SK-N-SH (cell line): ENCODE data around the gene RALY. TPM values are rescaled to one million over a fixed set of nuclear protein-coding genes. Genes with fewer than 3 reads are reported as not detected.

Experiments used
- CTCF ChIA-PET: fragments of 300-600, 350-600 bp; formaldehyde crosslinking; extraction: SDS; loops from one replicate; lab custom pipeline; 2021; lab: Yijun Ruan, JAX
- POLR2A ChIA-PET: fragments of 350-600 bp; sonication (Branson Sonifier 250); formaldehyde crosslinking; extraction: SDS; loops from one replicate; lab custom pipeline; 2020; ENCODE audit warnings: antibody characterized with exemption, inconsistent platforms; lab: Yijun Ruan, JAX
- DNase-seq: peaks from one replicate; pipeline ENCODE4 v3.0.0; 2012
- H2AFZ ChIP-seq: fragments of 200-600 bp; sonication (generic); 2 replicates; pipeline ENCODE4 v1.8.1; 2016; ENCODE audit warnings: antibody characterized with exemption, mild to moderate bottlenecking, low read depth
- H3F3A ChIP-seq: fragments of 200-600 bp; sonication (generic); replicated peaks from 2 replicates; pipeline ENCODE3; 2016; ENCODE audit warnings: antibody characterized with exemption, mild to moderate bottlenecking; ENCODE audit not compliant: insufficient read depth
- H3K27ac ChIP-seq, 2 experiments: fragments of 200-500 bp in 1 of 2; fragments of 200-600 bp in 1 of 2; sonication (Bioruptor generic) in 1 of 2; sonication (generic), shearing (Covaris generic) in 1 of 2; 2 replicates each; pipeline versions ENCODE4 v1.5.1 to v1.6.1; 2014 to 2016; ENCODE audit warnings: low read depth in 2 of 2, inconsistent platforms in 1 of 2, low read length in 1 of 2, mild to moderate bottlenecking in 1 of 2, mixed read lengths in 1 of 2
- H3K27me3 ChIP-seq: fragments of 200-600 bp; sonication (generic), shearing (Covaris generic); 2 replicates; pipeline ENCODE4 v1.6.1; 2016; ENCODE audit warnings: mixed run types; ENCODE audit not compliant: insufficient read depth
- H3K36me3 ChIP-seq, 2 experiments: fragments of 200-500 bp in 1 of 2; fragments of 200-600 bp in 1 of 2; sonication (Bioruptor generic) in 1 of 2; sonication (generic) in 1 of 2; replicated peaks in 1 of 2; 2 replicates each; pipeline versions ENCODE3 to v1.5.1; 2014 to 2016; ENCODE audit warnings: low read length in 1 of 2, mild to moderate bottlenecking in 1 of 2; ENCODE audit not compliant: insufficient read depth in 2 of 2, control insufficient read depth in 1 of 2
- H3K4me1 ChIP-seq, 2 experiments: fragments of 200-500 bp in 1 of 2; fragments of 200-600 bp in 1 of 2; sonication (Bioruptor generic) in 1 of 2; sonication (generic), shearing (Covaris generic) in 1 of 2; 2 replicates each; pipeline versions ENCODE4 v1.5.1 to v1.6.1; 2014 to 2016; ENCODE audit warnings: low read depth in 1 of 2, low read length in 1 of 2, mixed run types in 1 of 2; ENCODE audit not compliant: insufficient read depth in 2 of 2, control insufficient read depth in 1 of 2
- H3K4me2 ChIP-seq: fragments of 200-600 bp; sonication (generic), shearing (Covaris generic); 2 replicates; pipeline ENCODE4 v1.6.1; 2017; ENCODE audit warnings: mixed run types
- H3K4me3 ChIP-seq, 2 experiments: fragments of 200-500 bp in 1 of 2; fragments of 200-600 bp in 1 of 2; sonication (Bioruptor generic) in 1 of 2; sonication (generic), shearing (Covaris generic) in 1 of 2; 2 replicates each; pipeline versions ENCODE4 v1.5.1 to v1.8.1; 2014 to 2016; ENCODE audit warnings: low read depth in 2 of 2, inconsistent platforms in 1 of 2, low read length in 1 of 2, mild to moderate bottlenecking in 1 of 2, mixed read lengths in 1 of 2, moderate library complexity in 1 of 2
- H3K79me2 ChIP-seq: fragments of 200-600 bp; sonication (generic); 2 replicates; pipeline ENCODE4 v1.8.1; 2017; ENCODE audit warnings: mild to moderate bottlenecking; ENCODE audit not compliant: insufficient read depth
- H3K9ac ChIP-seq: fragments of 200-600 bp; sonication (generic); 2 replicates; pipeline ENCODE4 v1.6.1; 2017; ENCODE audit warnings: mixed run types
- H3K9me2 ChIP-seq: fragments of 200-600 bp; sonication (generic); 2 replicates; pipeline ENCODE4 v1.6.1; 2017; ENCODE audit warnings: mixed run types
- H3K9me3 ChIP-seq: fragments of 200-600 bp; sonication (generic); 2 replicates; pipeline ENCODE4 v1.6.1; 2017; ENCODE audit warnings: mixed run types, mild to moderate bottlenecking, moderate library complexity
- H4K20me1 ChIP-seq: fragments of 200-600 bp; sonication (generic); 2 replicates; pipeline ENCODE4 v1.6.1; 2017; ENCODE audit warnings: mild to moderate bottlenecking, mixed run types; ENCODE audit not compliant: insufficient read depth
- CHD2 ChIP-seq: fragments of 150-350 bp; IDR thresholded peaks from 2 replicates; pipeline ENCODE4 v1.6.1; 2018; ENCODE audit warnings: low read length; ENCODE audit not compliant: partially characterized antibody
- FOXJ3 ChIP-seq: sonication (generic); formaldehyde crosslinking; IDR thresholded peaks from 2 replicates; pipeline ENCODE4 v1.5.1; 2020; ENCODE audit warnings: mild to moderate bottlenecking, missing genetic modification reagents
- NFIC ChIP-seq: IDR thresholded peaks from 2 replicates; pipeline ENCODE4 v1.4.0; 2012; ENCODE audit warnings: borderline replicate concordance
- RAD21 ChIP-seq: IDR thresholded peaks from 2 replicates; pipeline ENCODE4 v1.6.1; 2012; ENCODE audit warnings: mild to moderate bottlenecking, low read length
- RCOR1 ChIP-seq: fragments of 150-350 bp; IDR thresholded peaks from 2 replicates; pipeline ENCODE4 v1.6.1; 2017; ENCODE audit warnings: antibody characterized with exemption, low read length
- RFX5 ChIP-seq: IDR thresholded peaks from 2 replicates; pipeline ENCODE4 v1.6.1; 2012; ENCODE audit warnings: mild to moderate bottlenecking, improper control_type of control experiment, low read length
- RXRA ChIP-seq: IDR thresholded peaks from 2 replicates; pipeline ENCODE4 v1.4.0; 2012; ENCODE audit warnings: low read depth, mild to moderate bottlenecking, borderline replicate concordance
- TAF1 ChIP-seq: IDR thresholded peaks from 2 replicates; pipeline ENCODE4 v1.6.1; 2012; ENCODE audit warnings: low read depth, mild to moderate bottlenecking, low read length, moderate library complexity, borderline replicate concordance
- USF1 ChIP-seq: IDR thresholded peaks from 2 replicates; pipeline ENCODE4 v1.4.0; 2012; ENCODE audit warnings: low read depth, borderline replicate concordance
- USF2 ChIP-seq: fragments of 150-350 bp; IDR thresholded peaks from 2 replicates; pipeline ENCODE4 v1.6.1; 2017; ENCODE audit warnings: antibody characterized with exemption, low read length, low read depth, borderline replicate concordance
- YY1 ChIP-seq: IDR thresholded peaks from 2 replicates; pipeline ENCODE4 v1.4.0; 2012; ENCODE audit warnings: low read depth, mild to moderate bottlenecking
- WGBS: methylation state at CpG from one replicate; pipeline ENCODE4 v1.1.6; 2017; ENCODE audit warnings: low lambda C conversion rate; 5-methylcytosine and 5-hydroxymethylcytosine counted together
- polyA plus RNA-seq, 3 experiments: library from polyadenylated mRNA; depleted of rRNA; stranded (reverse); fragments of >200 nt; gene quantifications; 2 replicates each; pipeline ENCODE4 v1.2.3, GENCODE V29; 2012
- TF ChIP-seq, protein P1 (sequence below): IDR thresholded peaks from 2 replicates; pipeline ENCODE4 v1.6.1; 2012; ENCODE audit warnings: mild to moderate bottlenecking, low read depth, low read length, moderate library complexity

RALY gene
- polyA plus RNA-seq, 1 of the 3 experiments (the other 2 are of a cell fraction) = 130 TPM

GRCh38 chr20:33944914-33945313 lies 48.8 kb upstream of the RALY start:
- WGBS = 47% methylated on average over 5 of the region's 5 CpGs
- Histone ChIP-seq H3K27me3 (no peaks in the 10 kb centered on the region), H3K27ac (no peak overlapping the region), H3K9ac (no peak overlapping the region), H3K4me3 (no peak overlapping the region), H3K9me2 (no peaks in the 10 kb centered on the region), H3K4me1 (no peaks in the 10 kb centered on the region), H4K20me1 (no peaks in the 10 kb centered on the region), H3F3A (no peaks in the 10 kb centered on the region), H3K4me2 (no peak overlapping the region), H2AFZ (no peak overlapping the region), H3K36me3 (no peaks in the 10 kb centered on the region), H3K9me3 (no peaks in the 10 kb centered on the region), H3K79me2 (no peaks in the 10 kb centered on the region)
- no peak for DNase-seq
- CTCF ChIA-PET = interaction anchor here (1.1 kb wide), 1 partner anchor 9 kb away, joined by 3 read pairs; no protein-coding TSS in a partner anchor
- TF ChIP-seq FOXJ3 (CRISPR knock-in tag) (no peak), YY1 (no peak), RCOR1 (no peak), RXRA (no peak), USF1 (no peak), USF2 (no peak), CHD2 (no peak), RFX5 (no peak), NFIC (no peak), RAD21 (no peak), TAF1 (no peak)
- TF ChIP-seq, protein P1, sequence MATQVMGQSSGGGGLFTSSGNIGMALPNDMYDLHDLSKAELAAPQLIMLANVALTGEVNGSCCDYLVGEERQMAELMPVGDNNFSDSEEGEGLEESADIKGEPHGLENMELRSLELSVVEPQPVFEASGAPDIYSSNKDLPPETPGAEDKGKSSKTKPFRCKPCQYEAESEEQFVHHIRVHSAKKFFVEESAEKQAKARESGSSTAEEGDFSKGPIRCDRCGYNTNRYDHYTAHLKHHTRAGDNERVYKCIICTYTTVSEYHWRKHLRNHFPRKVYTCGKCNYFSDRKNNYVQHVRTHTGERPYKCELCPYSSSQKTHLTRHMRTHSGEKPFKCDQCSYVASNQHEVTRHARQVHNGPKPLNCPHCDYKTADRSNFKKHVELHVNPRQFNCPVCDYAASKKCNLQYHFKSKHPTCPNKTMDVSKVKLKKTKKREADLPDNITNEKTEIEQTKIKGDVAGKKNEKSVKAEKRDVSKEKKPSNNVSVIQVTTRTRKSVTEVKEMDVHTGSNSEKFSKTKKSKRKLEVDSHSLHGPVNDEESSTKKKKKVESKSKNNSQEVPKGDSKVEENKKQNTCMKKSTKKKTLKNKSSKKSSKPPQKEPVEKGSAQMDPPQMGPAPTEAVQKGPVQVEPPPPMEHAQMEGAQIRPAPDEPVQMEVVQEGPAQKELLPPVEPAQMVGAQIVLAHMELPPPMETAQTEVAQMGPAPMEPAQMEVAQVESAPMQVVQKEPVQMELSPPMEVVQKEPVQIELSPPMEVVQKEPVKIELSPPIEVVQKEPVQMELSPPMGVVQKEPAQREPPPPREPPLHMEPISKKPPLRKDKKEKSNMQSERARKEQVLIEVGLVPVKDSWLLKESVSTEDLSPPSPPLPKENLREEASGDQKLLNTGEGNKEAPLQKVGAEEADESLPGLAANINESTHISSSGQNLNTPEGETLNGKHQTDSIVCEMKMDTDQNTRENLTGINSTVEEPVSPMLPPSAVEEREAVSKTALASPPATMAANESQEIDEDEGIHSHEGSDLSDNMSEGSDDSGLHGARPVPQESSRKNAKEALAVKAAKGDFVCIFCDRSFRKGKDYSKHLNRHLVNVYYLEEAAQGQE = no peak
- POLR2A ChIA-PET = no interaction called here
